ENCODE data around the gene PRRC2B.
A peak's percentile ranks its signal among the peaks of the same experiment; 100 is the strongest.

Gene PRRC2B

DNA sequence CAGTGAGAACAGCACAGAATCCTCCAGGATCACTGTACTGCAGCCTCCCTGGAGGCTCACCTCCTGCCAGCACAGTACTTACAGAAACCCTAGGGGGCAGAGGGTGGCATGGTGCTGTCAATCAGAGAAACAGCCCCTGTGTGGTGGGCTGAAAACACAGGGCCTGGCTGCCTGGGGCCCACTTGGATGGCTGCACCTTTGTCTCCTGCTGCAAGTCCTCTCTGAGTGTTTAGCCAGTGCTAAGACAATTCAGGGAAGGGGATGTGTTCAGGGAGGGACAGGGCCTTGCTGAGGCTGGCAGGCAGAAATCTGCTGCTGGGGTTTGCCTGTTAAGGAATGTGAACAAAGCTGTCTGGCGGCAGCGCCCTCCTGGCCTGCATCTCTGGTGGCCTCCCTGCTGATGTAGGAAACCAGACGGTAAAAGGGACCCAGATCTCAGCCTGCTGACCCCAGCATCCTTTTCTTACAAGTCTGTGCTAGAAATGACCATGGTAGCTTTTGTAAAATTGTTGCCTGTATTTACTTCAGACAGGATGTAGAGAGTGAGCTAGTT is 39.5 kb downstream of the PRRC2B start:
- H3K36me3 ChIP-seq (ENCODE audit: control insufficient read depth, insufficient read depth, low read length), result peaks cover 34% of the 10 kb centered on the region
- H3K9ac ChIP-seq (ENCODE audit: low read length), result no peak overlapping the region
- H3K4me3 ChIP-seq (ENCODE audit: low read length), result no peak overlapping the region
- H3K27me3 ChIP-seq (ENCODE audit: control insufficient read depth, insufficient read depth, low read length), result no peaks in the 10 kb centered on the region
- H3K27ac ChIP-seq (ENCODE audit: low read depth, low read length), result peak overlapping the region; percentile 63
- H3K4me1 ChIP-seq (ENCODE audit: control insufficient read depth, insufficient read depth, low read length), result peaks cover 13% of the 10 kb centered on the region

DNA sequence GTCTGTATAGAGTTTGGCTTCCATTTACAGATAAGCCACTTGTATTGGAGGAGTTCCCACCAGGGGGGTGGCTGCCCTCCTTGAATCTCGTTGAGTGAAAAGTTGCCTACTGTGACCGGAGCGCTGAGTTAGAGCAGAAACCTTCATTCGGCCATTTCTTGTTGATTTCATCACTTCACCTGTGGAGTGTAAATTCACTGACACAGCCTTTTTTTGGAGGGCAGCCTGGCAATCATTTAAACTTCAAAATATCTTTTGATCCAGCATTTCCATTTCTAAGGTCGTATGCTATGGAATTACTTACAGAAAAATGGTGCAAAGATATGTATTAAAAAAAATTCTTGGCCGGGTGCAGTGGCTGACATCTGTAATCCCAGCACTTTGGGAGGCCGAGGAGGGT is 40.8 kb downstream of the PRRC2B start:
- Histone ChIP-seq H3K4me3 (ENCODE audit: low read length) (no peak overlapping the region), H3K36me3 (ENCODE audit: control insufficient read depth, insufficient read depth, low read length) (peaks cover 44% of the 10 kb centered on the region), H3K27me3 (ENCODE audit: control insufficient read depth, insufficient read depth, low read length) (no peaks in the 10 kb centered on the region), H3K27ac (ENCODE audit: low read depth, low read length) (no peak overlapping the region), H3K9ac (ENCODE audit: low read length) (no peak overlapping the region), H3K4me1 (ENCODE audit: control insufficient read depth, insufficient read depth, low read length) (peaks cover 7% of the 10 kb centered on the region)

DNA sequence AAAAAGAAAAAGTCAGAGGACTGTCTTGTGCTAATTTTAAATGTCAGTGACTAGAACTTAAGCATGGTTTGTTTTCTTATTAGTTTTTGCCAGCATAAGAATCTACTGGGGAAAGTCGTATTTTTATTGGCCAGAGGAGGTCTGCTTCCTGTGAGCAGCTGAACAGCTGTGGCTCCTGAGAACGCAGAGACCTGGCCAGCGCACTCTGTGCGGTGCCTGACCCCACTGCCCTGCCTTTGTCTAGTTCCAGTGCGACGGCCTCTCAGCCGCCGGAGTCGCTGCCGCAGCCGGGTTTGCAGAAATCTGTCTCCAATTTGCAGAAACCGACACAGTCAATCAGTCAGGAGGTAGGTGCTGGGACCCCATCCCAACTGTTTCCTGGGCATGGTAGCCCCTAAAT is 42.5 kb downstream of the PRRC2B start:
- H3K27me3 ChIP-seq (ENCODE audit: control insufficient read depth, insufficient read depth, low read length), result no peaks in the 10 kb centered on the region
- H3K4me1 ChIP-seq (ENCODE audit: control insufficient read depth, insufficient read depth, low read length), result peaks cover 6% of the 10 kb centered on the region
- H3K9ac ChIP-seq (ENCODE audit: low read length), result no peak overlapping the region
- H3K36me3 ChIP-seq (ENCODE audit: control insufficient read depth, insufficient read depth, low read length), result peaks cover 44% of the 10 kb centered on the region
- no peak overlapping the region for H3K4me3 ChIP-seq (ENCODE audit: low read length)
- no peak overlapping the region for H3K27ac ChIP-seq (ENCODE audit: low read depth, low read length)

DNA sequence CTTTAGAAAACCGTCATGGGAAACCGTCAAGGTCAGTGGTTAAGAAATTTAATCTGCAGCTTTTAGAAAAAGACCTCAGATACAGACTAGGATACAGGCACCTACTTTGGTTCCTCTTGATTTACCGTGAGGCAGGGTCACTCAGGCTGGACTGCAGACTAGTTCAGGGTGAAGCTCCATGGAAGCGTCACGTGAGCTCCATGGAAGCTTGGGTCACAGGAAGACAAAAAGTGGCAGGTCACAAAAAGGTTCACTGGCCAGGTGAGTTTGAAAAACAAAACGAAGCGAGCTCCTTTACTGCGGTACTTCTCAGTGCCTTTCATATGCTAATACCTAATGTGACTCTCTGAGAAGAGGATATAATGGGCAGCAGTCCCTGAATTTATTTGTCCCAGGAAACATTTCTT is 43.0 kb downstream of the PRRC2B start:
- Histone ChIP-seq H3K9ac (ENCODE audit: low read length) (no peak overlapping the region), H3K4me1 (ENCODE audit: control insufficient read depth, insufficient read depth, low read length) (peaks cover 6% of the 10 kb centered on the region), H3K4me3 (ENCODE audit: low read length) (no peak overlapping the region), H3K36me3 (ENCODE audit: control insufficient read depth, insufficient read depth, low read length) (peaks cover 44% of the 10 kb centered on the region), H3K27me3 (ENCODE audit: control insufficient read depth, insufficient read depth, low read length) (no peaks in the 10 kb centered on the region), H3K27ac (ENCODE audit: low read depth, low read length) (no peak overlapping the region)

DNA sequence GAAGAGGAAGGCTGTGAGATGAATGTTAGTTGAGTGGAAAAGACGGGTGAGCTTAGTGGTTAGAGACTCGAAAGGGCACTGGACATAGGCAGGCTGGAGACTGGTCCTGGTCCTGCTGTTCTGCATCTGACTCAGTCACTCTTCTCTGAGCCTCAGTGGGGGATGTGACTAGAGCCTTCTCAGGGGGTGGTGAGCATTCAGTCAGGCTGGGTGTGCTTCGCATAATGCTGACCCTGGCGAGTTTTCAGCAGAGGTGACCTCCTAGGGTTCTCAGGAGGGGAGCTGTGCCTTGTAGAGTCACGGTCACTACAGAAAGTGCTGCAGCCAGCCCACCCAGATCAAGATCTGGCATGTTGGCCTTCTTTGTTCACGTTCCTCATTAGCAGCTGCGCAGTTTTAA is 44.3 kb downstream of the PRRC2B start:
- Histone ChIP-seq H3K4me3 (ENCODE audit: low read length) (no peak overlapping the region), H3K27ac (ENCODE audit: low read depth, low read length) (no peak overlapping the region), H3K36me3 (ENCODE audit: control insufficient read depth, insufficient read depth, low read length) (peaks cover 32% of the 10 kb centered on the region), H3K4me1 (ENCODE audit: control insufficient read depth, insufficient read depth, low read length) (peaks cover 5% of the 10 kb centered on the region), H3K9ac (ENCODE audit: low read length) (no peak overlapping the region), H3K27me3 (ENCODE audit: control insufficient read depth, insufficient read depth, low read length) (no peaks in the 10 kb centered on the region)

DNA sequence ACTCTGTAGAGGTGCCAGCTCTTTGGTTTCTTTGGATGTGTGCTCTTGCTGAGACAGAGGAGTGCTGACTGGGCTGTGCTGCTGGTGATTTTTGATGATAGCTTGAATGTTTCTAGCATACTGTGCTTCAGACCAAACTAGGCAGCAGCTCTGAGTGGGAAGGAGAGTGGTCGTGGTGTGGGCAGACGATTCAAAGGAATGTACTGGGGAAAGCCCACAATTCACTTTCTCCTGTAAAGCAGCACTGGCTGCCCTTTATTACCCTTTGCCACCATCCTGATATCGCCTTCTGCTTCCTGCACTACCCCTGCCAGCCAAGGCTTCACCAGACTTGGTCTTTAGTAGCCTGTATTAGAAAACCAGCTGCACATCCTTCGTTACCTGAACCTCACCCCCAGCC is 45.3 kb downstream of the PRRC2B start:
- H3K27me3 ChIP-seq (ENCODE audit: control insufficient read depth, insufficient read depth, low read length), result no peaks in the 10 kb centered on the region
- no peak overlapping the region for H3K27ac ChIP-seq (ENCODE audit: low read depth, low read length)
- H3K9ac ChIP-seq (ENCODE audit: low read length), result no peak overlapping the region
- no peaks in the 10 kb centered on the region for H3K4me1 ChIP-seq (ENCODE audit: control insufficient read depth, insufficient read depth, low read length)
- no peak overlapping the region for H3K4me3 ChIP-seq (ENCODE audit: low read length)
- H3K36me3 ChIP-seq (ENCODE audit: control insufficient read depth, insufficient read depth, low read length), result peaks cover 31% of the 10 kb centered on the region

DNA sequence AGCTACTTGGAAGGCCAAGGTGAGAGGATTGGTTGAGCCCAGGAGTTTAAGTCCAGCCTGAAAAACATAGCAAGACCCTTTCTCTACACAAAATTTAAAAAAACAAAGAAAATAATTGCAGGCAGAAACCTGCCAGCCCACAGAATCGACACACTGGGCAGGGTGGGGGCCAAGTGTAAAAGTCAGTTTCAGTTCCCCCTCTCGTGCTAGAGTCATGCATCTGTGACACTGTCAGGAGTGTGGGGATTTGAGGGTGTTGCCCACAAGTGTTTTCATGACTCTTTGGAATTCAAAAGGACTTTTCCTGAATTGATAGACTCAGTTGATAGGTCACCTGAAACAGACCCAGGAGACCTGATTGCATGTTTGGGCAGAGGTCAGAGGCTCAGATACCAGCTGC is 47.6 kb downstream of the PRRC2B start:
- peaks cover 42% of the 10 kb centered on the region for H3K36me3 ChIP-seq (ENCODE audit: control insufficient read depth, insufficient read depth, low read length)
- H3K27me3 ChIP-seq (ENCODE audit: control insufficient read depth, insufficient read depth, low read length), result no peaks in the 10 kb centered on the region
- no peaks in the 10 kb centered on the region for H3K4me1 ChIP-seq (ENCODE audit: control insufficient read depth, insufficient read depth, low read length)
- H3K9ac ChIP-seq (ENCODE audit: low read length), result no peak overlapping the region
- no peak overlapping the region for H3K4me3 ChIP-seq (ENCODE audit: low read length)
- H3K27ac ChIP-seq (ENCODE audit: low read depth, low read length), result no peak overlapping the region

DNA sequence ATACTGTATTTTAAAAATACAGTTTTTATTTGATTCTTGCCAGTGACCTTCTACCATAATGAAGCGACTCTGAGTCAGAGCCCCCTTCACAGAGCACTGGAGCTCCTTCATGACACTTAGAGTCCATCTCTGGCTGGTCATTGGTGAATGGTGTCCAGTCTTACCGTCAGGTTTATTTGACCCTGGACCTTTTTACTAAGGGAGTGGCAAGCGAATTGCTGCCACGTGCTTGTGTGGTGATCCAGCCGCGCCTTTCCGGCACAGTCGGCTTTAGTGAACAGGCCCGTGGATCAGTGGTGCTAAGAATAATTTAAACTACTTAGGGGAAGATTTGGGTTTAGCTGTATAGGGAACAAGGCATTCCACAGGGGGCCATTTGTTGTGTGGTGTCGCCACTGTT is 48.5 kb downstream of the PRRC2B start:
- Histone ChIP-seq H3K27me3 (ENCODE audit: control insufficient read depth, insufficient read depth, low read length) (no peaks in the 10 kb centered on the region), H3K4me3 (ENCODE audit: low read length) (no peak overlapping the region), H3K9ac (ENCODE audit: low read length) (no peak overlapping the region), H3K27ac (ENCODE audit: low read depth, low read length) (no peak overlapping the region), H3K4me1 (ENCODE audit: control insufficient read depth, insufficient read depth, low read length) (no peaks in the 10 kb centered on the region), H3K36me3 (ENCODE audit: control insufficient read depth, insufficient read depth, low read length) (peaks cover 45% of the 10 kb centered on the region)

DNA sequence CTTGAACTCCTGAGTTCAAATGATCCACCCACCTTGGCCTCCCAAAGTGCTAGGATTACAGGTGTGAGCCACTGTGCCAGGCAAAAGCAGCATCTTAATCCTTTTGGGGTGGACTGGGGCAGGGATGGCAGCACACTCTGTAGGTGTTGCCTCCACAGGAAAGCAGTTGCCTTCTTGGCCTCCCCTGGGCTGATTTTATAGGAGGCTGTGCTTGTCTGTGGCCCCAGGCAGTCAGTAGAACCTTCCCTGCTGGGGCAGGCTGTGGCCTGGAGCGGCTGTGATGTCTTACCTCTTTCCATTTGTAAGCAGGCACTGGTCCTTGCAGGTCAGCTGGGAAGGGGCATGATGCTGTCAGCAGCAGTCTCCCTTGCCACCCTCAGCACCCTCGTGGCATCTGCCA is 49.8 kb downstream of the PRRC2B start:
- H3K9ac ChIP-seq (ENCODE audit: low read length), result no peak overlapping the region
- H3K27me3 ChIP-seq (ENCODE audit: control insufficient read depth, insufficient read depth, low read length), result no peaks in the 10 kb centered on the region
- H3K4me1 ChIP-seq (ENCODE audit: control insufficient read depth, insufficient read depth, low read length), result no peaks in the 10 kb centered on the region
- no peak overlapping the region for H3K27ac ChIP-seq (ENCODE audit: low read depth, low read length)
- H3K4me3 ChIP-seq (ENCODE audit: low read length), result no peak overlapping the region
- H3K36me3 ChIP-seq (ENCODE audit: control insufficient read depth, insufficient read depth, low read length), result peaks cover 49% of the 10 kb centered on the region

DNA sequence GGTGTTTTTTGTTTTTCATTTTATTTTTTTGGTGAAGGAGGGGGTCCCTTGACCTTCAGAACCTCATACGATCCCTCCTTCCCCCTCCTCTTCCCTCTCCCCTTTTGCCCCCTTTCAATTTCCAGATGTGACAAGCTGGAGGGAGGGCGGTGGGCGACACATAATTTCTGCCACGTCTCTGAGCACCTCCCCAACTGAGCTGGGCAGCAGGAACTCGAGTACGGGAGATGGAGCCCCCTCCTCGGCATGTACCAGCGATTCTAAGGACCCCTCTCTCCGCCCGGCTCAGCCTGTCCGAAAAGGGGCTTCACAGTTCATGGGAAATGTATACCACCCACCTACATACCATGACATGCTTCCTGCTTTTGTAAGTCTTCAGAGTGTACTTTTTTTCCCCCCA is 52.4 kb downstream of the PRRC2B start:
- Histone ChIP-seq H3K27ac (ENCODE audit: low read depth, low read length) (no peak overlapping the region), H3K36me3 (ENCODE audit: control insufficient read depth, insufficient read depth, low read length) (peaks cover 48% of the 10 kb centered on the region), H3K27me3 (ENCODE audit: control insufficient read depth, insufficient read depth, low read length) (no peaks in the 10 kb centered on the region), H3K4me1 (ENCODE audit: control insufficient read depth, insufficient read depth, low read length) (no peaks in the 10 kb centered on the region), H3K9ac (ENCODE audit: low read length) (no peak overlapping the region), H3K4me3 (ENCODE audit: low read length) (no peak overlapping the region)

DNA sequence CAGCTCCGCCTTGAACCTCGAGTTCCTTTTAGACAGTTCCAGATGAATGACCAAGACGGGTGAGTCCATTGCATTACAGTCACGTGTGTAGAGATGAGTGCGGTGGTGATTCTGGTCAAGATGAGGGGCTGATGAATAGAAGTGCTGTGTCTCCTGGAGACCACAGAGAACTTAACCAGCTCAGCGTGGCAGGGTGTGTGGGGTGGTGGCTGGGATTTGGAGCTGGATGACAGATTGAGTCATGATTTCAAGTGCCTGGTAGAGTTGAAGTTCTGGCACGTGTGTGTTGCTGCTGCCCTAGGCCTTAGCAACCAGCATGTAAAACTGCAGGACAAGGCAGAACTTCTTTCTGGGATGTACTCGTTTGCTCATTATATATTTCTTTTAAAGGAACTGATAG is 53.3 kb downstream of the PRRC2B start:
- Histone ChIP-seq H3K27ac (ENCODE audit: low read depth, low read length) (no peak overlapping the region), H3K4me3 (ENCODE audit: low read length) (no peak overlapping the region), H3K9ac (ENCODE audit: low read length) (no peak overlapping the region), H3K36me3 (ENCODE audit: control insufficient read depth, insufficient read depth, low read length) (peaks cover 48% of the 10 kb centered on the region), H3K27me3 (ENCODE audit: control insufficient read depth, insufficient read depth, low read length) (no peaks in the 10 kb centered on the region), H3K4me1 (ENCODE audit: control insufficient read depth, insufficient read depth, low read length) (no peaks in the 10 kb centered on the region)

DNA sequence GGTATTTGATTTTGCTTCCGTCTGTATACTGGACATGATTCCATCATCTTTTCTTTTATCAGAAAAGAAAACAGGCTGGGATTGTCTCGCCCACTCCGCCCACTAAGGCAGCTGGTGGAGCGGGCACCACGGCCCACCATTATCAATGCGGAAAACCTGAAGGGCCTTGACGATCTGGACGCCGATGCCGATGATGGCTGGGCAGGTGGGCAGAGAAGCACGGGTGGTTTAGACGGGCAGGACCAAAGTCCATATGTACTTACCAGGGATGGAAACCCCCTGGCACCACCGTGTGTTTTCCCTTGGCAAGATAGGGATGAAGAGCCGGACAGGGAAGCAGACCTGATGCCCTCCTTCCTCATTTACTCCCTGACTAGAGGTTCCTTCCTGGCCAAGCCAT is 53.7 kb downstream of the PRRC2B start:
- H3K36me3 ChIP-seq (ENCODE audit: control insufficient read depth, insufficient read depth, low read length), result peaks cover 48% of the 10 kb centered on the region
- no peak overlapping the region for H3K9ac ChIP-seq (ENCODE audit: low read length)

DNA sequence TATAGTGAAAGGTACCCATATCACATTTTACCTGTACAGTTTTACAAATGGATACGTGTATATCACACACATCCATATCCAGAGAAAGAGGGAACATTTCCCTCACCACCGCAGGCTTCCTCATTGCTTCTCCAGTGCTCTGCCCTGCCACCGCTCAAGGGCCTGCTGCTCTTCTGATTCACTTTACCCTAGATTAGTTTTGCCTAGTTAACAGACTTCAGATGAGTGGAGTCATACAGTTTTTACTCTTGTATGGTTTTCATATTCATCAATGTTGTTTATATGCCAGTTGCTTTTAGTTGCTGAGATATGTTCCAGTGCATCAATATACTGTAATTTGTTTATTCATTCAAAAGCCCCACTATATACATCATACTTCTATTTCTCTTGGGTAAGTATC is 54.9 kb downstream of the PRRC2B start:
- no peaks in the 10 kb centered on the region for H3K4me1 ChIP-seq (ENCODE audit: control insufficient read depth, insufficient read depth, low read length)
- H3K4me3 ChIP-seq (ENCODE audit: low read length), result no peak overlapping the region
- no peak overlapping the region for H3K27ac ChIP-seq (ENCODE audit: low read depth, low read length)
- no peak overlapping the region for H3K9ac ChIP-seq (ENCODE audit: low read length)
- H3K27me3 ChIP-seq (ENCODE audit: control insufficient read depth, insufficient read depth, low read length), result no peaks in the 10 kb centered on the region
- peaks cover 46% of the 10 kb centered on the region for H3K36me3 ChIP-seq (ENCODE audit: control insufficient read depth, insufficient read depth, low read length)

More for the DNA sequence above, 53.7 kb downstream of the PRRC2B start:
- Histone ChIP-seq H3K27ac (ENCODE audit: low read depth, low read length) (no peak overlapping the region), H3K4me3 (ENCODE audit: low read length) (no peak overlapping the region), H3K27me3 (ENCODE audit: control insufficient read depth, insufficient read depth, low read length) (no peaks in the 10 kb centered on the region), H3K4me1 (ENCODE audit: control insufficient read depth, insufficient read depth, low read length) (no peaks in the 10 kb centered on the region)

All from rectal smooth muscle tissue (tissue), 1 donor.